OCI-LY7 (cell line): ENCODE results near the gene ANKUB1. TPM values are rescaled to one million over a fixed set of nuclear protein-coding genes. Genes with fewer than 3 reads are reported as not detected.

Experiments
- BruUV-seq: library from RNA; stranded (reverse); fragments of 400-500 nt; replicated peaks from 2 replicates; lab custom pipeline; 2021; lab: Mats Ljungman, UMichigan
- CTCF ChIA-PET: fragments of 300-600 bp; sonication (Branson Sonifier 250); formaldehyde crosslinking; loops from one replicate; lab custom pipeline; 2022; ENCODE audit warnings: antibody characterized with exemption; ENCODE audit not compliant: unreplicated experiment; lab: Charles Lee
- POLR2A ChIA-PET: fragments of 300-600 bp; sonication (Branson Sonifier 250); formaldehyde crosslinking; loops from one replicate; lab custom pipeline; 2022; ENCODE audit warnings: antibody characterized with exemption; lab: Charles Lee
- DNase-seq: peaks from one replicate; pipeline ENCODE4 v3.0.0-alpha.2; 2015; ENCODE audit warnings: low spot score
- H2AFZ ChIP-seq: fragments of 200-600 bp; sonication (generic), shearing (Covaris generic); 2 replicates; pipeline ENCODE4 v1.6.1; 2014; ENCODE audit warnings: mild to moderate bottlenecking, antibody characterized with exemption, low read length, moderate library complexity
- H3K27ac ChIP-seq: fragments of 200-600 bp; sonication (generic); 2 replicates; pipeline ENCODE4 v1.5.1; 2014; ENCODE audit warnings: mixed run types, low read depth, mild to moderate bottlenecking, moderate library complexity, low read length, inconsistent platforms; ENCODE audit not compliant: poor library complexity, severe bottlenecking
- H3K36me3 ChIP-seq: fragments of 200-600 bp; sonication (generic); 2 replicates; pipeline ENCODE4 v1.6.1; 2014; ENCODE audit warnings: mild to moderate bottlenecking, antibody characterized with exemption, low read length, moderate library complexity, mixed read lengths; ENCODE audit not compliant: insufficient read depth
- H3K4me1 ChIP-seq: fragments of 200-600 bp; sonication (generic); 2 replicates; pipeline ENCODE4 v1.5.1; 2014; ENCODE audit warnings: mild to moderate bottlenecking, low read length; ENCODE audit not compliant: insufficient read depth, poor library complexity, severe bottlenecking
- H3K4me2 ChIP-seq: fragments of 200-600 bp; sonication (generic); 2 replicates; pipeline ENCODE4 v1.6.1; 2014; ENCODE audit warnings: mild to moderate bottlenecking, low read length
- H3K4me3 ChIP-seq: fragments of 200-600 bp; sonication (generic); 2 replicates; pipeline ENCODE4 v1.5.1; 2014; ENCODE audit warnings: mild to moderate bottlenecking, low read depth, low read length; ENCODE audit not compliant: poor library complexity, severe bottlenecking
- H3K79me2 ChIP-seq: fragments of 200-600 bp; sonication (generic); 2 replicates; pipeline ENCODE4 v1.6.1; 2016; ENCODE audit warnings: low read depth, mild to moderate bottlenecking, low read length, moderate library complexity, mixed read lengths; ENCODE audit not compliant: insufficient read depth
- H3K9me2 ChIP-seq: fragments of 200-600 bp; sonication (generic); 2 replicates; pipeline ENCODE4 v1.6.1; 2016; ENCODE audit warnings: mild to moderate bottlenecking, low read length, mixed read lengths; ENCODE audit not compliant: insufficient read depth
- H3K9me3 ChIP-seq: fragments of 200-600 bp; sonication (generic); 2 replicates; pipeline ENCODE4 v1.6.1; 2014; ENCODE audit warnings: mild to moderate bottlenecking, mixed run types, low read length, mixed read lengths
- H4K20me1 ChIP-seq: fragments of 200-600 bp; sonication (generic); 2 replicates; pipeline ENCODE4 v1.6.1; 2014; ENCODE audit warnings: mild to moderate bottlenecking, antibody characterized with exemption, low read length, moderate library complexity, mixed read lengths; ENCODE audit not compliant: insufficient read depth
- CTCF ChIP-seq: fragments of 200-600 bp; sonication (generic); conservative IDR thresholded peaks from 2 replicates; pipeline ENCODE4 v1.5.1; 2014; ENCODE audit warnings: mild to moderate bottlenecking, antibody characterized with exemption, low read length, moderate library complexity, mixed read lengths
- EZH2phosphoT487 ChIP-seq: fragments of 200-600 bp; sonication (generic); IDR thresholded peaks from 2 replicates; pipeline ENCODE4 v1.6.1; 2018; ENCODE audit warnings: low read depth, borderline replicate concordance, mild to moderate bottlenecking, mixed run types, antibody characterized with exemption, low read length, moderate library complexity, mixed read lengths
- intact Hi-C: fragments of 100-400 bp; cut with micrococcal nuclease; formaldehyde crosslinking; loops from one replicate; pipeline ENCODE4 v1.10.0; 2022; ENCODE audit not compliant: unreplicated experiment
- total RNA-seq, 2 experiments: library from RNA; depleted of rRNA in 1 of 2; stranded (reverse); fragments of >200 nt in 1 of 2; shearing (Covaris generic) in 1 of 2; gene quantifications; 2 replicates each; pipeline ENCODE4 v1.2.3, GENCODE V29; 2014 to 2022

ANKUB1 gene
- total RNA-seq, 2 experiments from 2014 or later, result not detected

DNA sequence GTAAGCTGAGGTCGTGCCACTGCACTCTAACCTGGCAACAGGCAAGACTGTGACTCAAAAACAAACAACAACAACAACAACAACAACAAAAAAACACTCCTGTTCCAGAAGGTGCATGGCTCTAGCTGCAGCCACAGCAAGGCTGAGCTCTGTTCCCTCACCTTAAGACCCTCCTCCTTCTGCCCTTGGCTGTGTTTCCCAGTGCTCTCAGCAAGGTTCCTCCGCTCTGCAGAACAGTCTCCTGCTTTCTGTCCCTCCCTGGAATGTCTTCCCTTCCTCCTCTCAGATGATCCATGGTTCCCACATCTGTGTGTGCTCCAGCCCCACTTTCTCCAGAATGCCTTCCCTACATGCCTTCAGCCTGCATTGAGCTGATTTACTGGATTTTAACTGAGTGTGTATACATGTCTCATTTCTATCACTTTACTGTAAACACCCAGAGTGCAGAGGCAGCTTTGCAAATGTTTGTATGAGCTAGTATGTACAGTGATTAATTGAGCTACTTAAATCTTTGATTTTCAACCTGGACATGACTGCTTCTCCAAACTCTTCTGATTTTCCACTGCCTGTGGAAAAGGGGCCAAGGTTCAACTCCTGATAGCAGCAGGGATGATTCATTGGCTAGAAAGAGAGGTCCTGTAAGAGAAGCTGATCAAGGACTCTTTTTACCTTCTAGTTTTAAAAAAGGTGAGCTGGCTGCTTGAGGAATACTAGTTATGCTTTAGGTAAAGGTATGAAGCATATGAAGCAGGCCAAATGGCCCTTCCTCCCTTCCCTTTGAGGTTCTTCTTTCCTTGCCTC is 14.7 kb downstream of the ANKUB1 start:
- Histone ChIP-seq H3K79me2 (no peaks in the 10 kb centered on the region), H3K9me3 (no peaks in the 10 kb centered on the region), H3K4me1 (peaks cover 14% of the 10 kb centered on the region), H3K4me3 (no peak overlapping the region), H3K4me2 (no peak overlapping the region), H3K27ac (no peak overlapping the region), H3K36me3 (no peaks in the 10 kb centered on the region), H2AFZ (no peak overlapping the region), H3K9me2 (no peaks in the 10 kb centered on the region), H4K20me1 (no peaks in the 10 kb centered on the region)
- intact Hi-C loops, result no loop called here
- BruUV-seq, result no TSS peak
- TF ChIP-seq CTCF (no peak), EZH2phosphoT487 (no peak)
- ChIA-PET POLR2A (interaction anchor here (0.6 to 1.4 kb wide), 2 partner anchors 12 to 293 kb away, joined by 3 to 6 read pairs; no protein-coding TSS in a partner anchor), CTCF (no interaction called here)
- DNase-seq, result no peak

- H3K79me2 ChIP-seq, result no peaks in the 10 kb centered on the region
- H3K36me3 ChIP-seq, result no peaks in the 10 kb centered on the region
- BruUV-seq, result no TSS peak
- H3K9me3 ChIP-seq, result no peaks in the 10 kb centered on the region
- H3K4me2 ChIP-seq, result no peak overlapping the region
- POLR2A ChIA-PET, result interaction anchor here (1.1 kb wide), 1 partner anchor 10 kb away, joined by 3 read pairs; no protein-coding TSS in a partner anchor
- H3K4me3 ChIP-seq, result no peak overlapping the region
- no peak overlapping the region for H3K27ac ChIP-seq
- CTCF ChIA-PET, result interaction anchor here (0.6 to 1.1 kb wide), 2 partner anchors 32 to 986 kb away, joined by 3 read pairs; no protein-coding TSS in a partner anchor
- intact Hi-C loops, result no loop called here
- H4K20me1 ChIP-seq, result no peaks in the 10 kb centered on the region
- H3K9me2 ChIP-seq, result no peaks in the 10 kb centered on the region
- TF ChIP-seq EZH2phosphoT487 (no peak), CTCF (no peak)
- DNase-seq, result no peak
- no peak overlapping the region for H2AFZ ChIP-seq
- H3K4me1 ChIP-seq, result peaks cover 7% of the 10 kb centered on the region
Measured at GRCh38 chr3:149776170-149776569, 16.2 kb downstream of the ANKUB1 start.

DNA sequence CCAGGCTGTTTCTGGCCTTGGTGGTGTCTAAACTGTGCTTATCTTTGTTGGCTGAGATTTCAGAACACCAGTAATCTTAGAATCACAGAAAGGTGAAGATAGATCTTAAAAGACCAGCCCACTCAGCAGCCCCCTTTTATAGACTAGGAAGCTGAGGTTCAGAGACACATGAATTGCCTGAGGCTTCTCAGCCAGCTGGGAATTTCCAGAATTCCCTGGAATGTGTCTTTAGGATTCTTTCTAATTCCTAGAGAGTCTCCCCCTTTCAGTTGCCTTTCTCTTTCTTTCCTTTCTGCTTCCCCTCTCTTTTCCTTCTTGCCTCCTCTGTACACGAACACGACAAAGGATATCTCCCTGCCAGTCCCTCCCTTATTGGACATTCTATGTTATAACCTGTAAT is 19.5 kb downstream of the ANKUB1 start:
- H3K4me1 ChIP-seq, result no peaks in the 10 kb centered on the region
- H4K20me1 ChIP-seq, result no peaks in the 10 kb centered on the region
- no peaks in the 10 kb centered on the region for H3K36me3 ChIP-seq
- H3K9me2 ChIP-seq, result no peaks in the 10 kb centered on the region
- no peaks in the 10 kb centered on the region for H3K9me3 ChIP-seq
- ChIA-PET CTCF (interaction anchor here (1.1 to 2.6 kb wide), 2 partner anchors 35 to 38 kb away, joined by 3 to 8 read pairs; no protein-coding TSS in a partner anchor), POLR2A (interaction anchor here (1.0 to 1.3 kb wide), 3 partner anchors 23 to 79 kb away, joined by 3 read pairs; no protein-coding TSS in a partner anchor)
- DNase-seq, result no peak
- no TSS peak for BruUV-seq
- intact Hi-C loops, result no loop called here
- H3K27ac ChIP-seq, result no peak overlapping the region
- no peaks in the 10 kb centered on the region for H3K79me2 ChIP-seq
- H3K4me3 ChIP-seq, result no peak overlapping the region
- H2AFZ ChIP-seq, result no peak overlapping the region
- no peak for TF ChIP-seq CTCF
- no peak for TF ChIP-seq EZH2phosphoT487
- no peak overlapping the region for H3K4me2 ChIP-seq
